Gastroesophageal sphincter (tissue), 3 donors: Measurements from ENCODE around the gene NFE2.

Experiments
- CTCF ChIP-seq, 4 experiments: fragments of 200-600 bp in 2 of 4; fragments of 450-650 bp in 2 of 4; sonication (generic) in 1 of 4; IDR thresholded peaks; one replicate each; pipeline ENCODE4 v1.5.1; 2017 to 2019; ENCODE audit warnings: antibody characterized with exemption in 4 of 4, mild to moderate bottlenecking in 2 of 4, moderate library complexity in 2 of 4
- EP300 ChIP-seq: sonication (generic); formaldehyde crosslinking; IDR thresholded peaks from one replicate; pipeline ENCODE4 v1.6.1; 2017; ENCODE audit warnings: antibody characterized with exemption, mild to moderate bottlenecking
- POLR2A ChIP-seq, 2 donors: fragments of 450-650 bp; IDR thresholded peaks; one replicate each; pipeline ENCODE4 v1.6.1; 2017; ENCODE audit warnings: antibody characterized with exemption in 2 of 2, mild to moderate bottlenecking in 2 of 2, moderate library complexity in 1 of 2
- POLR2AphosphoS5 ChIP-seq: sonication (generic); formaldehyde crosslinking; IDR thresholded peaks from one replicate; pipeline ENCODE4 v1.6.1; 2017; ENCODE audit warnings: antibody characterized with exemption

DNA sequence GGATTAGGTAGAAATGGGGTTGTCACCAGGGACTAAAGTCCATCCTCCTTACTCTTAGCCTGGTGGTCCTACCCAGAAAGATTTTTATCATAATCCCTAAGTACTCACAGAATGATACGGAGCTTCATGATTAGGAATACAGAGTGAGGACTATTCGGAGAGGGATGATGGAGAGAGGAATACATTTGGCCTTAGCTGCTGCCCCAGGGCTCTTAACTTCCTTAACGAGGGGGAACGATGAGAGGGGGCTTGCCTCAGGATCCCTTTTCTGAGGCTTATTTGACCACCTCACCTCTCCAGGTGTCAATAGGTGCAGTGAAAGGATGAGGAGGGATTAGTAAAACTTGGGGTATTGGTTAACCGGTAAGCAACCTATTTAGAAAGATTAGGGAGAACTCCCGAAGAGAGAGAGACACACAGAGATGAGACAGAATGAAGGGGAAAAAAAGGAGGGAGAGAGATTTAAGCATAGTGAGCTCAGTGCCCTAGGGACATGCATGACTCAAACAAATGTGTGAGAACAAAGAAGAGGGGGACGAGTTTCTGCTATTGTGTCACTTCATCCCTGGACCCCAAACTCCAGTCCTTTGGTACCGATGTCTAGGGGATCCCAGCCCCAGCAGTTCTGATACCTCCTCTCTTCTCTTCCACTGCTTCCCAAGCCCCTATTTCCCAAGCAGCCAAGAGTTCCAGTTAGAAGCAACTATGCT is 1.1 kb downstream of the NFE2 start:
- TF ChIP-seq POLR2A (IDR thresholded peaks at IDR 0.05) (no peak), CTCF (IDR thresholded peaks at IDR 0.05) (no peak), EP300 (no peak), POLR2AphosphoS5 (no peak)
